Posterior vena cava (tissue), 2 donors: Measurements from ENCODE around the gene DNAH8. TPM values are rescaled to one million over a fixed set of nuclear protein-coding genes. Genes with fewer than 3 reads are reported as not detected.
"Not testable (repeated sequence)": the region's sequence is repeated elsewhere in the genome, so short reads cannot be mapped to it uniquely, and the experiment has no call there.

Experiments used
- DNase-seq: peaks from one replicate; pipeline ENCODE4 v3.0.0-alpha.2; 2020; ENCODE audit warnings: low spot score
- intact Hi-C, 2 donors: fragments of 100-400 bp; cut with DNase I; formaldehyde crosslinking; loops; one replicate each; pipeline versions ENCODE4 v1.14.1 to v1.14.2; 2022 to 2023
- total RNA-seq, 2 donors: library from RNA; stranded (reverse); fragmentation: NEBNext Ultra II Directional; extraction: Animal tissue kit (Norgen Biotek cat#: 25700); gene quantifications; one replicate each; pipeline ENCODE4 v1.2.1, GENCODE V29; 2021
- donor health status: DM: yes; HTN: yes; CAD: no.
- donor health status: DM: yes; HTN: yes; CAD: no.

Gene DNAH8
- total RNA-seq, 2 donors from 2014 or later: 0.05 to 0.71 TPM

DNA sequence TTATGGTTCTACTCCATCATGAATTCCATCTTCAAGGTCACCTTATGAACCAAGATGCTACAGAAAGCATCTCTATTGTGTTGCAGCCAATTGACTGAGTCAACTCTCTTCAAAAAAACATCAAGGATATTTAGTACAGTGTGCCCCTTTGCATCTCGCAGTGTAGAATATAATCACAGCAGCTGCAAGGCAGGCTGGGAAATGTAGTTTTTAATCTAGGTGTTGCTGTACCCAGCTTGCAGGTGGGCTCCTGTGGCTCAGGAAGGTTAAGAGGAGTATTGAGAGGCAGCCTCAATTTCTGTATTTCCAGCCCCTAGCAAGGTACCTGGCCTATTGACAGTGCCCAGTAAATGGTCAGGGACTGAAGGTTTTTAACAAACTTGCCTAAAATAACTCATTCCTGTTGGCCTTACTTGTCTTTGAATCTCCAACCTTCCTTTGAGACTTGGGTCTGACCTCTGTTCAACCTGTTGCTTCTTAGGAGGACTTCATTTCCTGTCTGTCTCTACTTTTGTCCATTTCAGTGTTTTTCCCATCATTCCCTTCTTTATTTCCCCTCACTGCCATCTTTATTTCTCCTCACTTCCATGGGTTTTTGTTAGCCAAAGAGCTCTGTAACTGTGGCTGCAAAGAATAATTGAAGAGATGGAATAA is 150.5 kb downstream of the DNAH8 start:
- no peak for DNase-seq
- intact Hi-C loops: no loop called here

DNA sequence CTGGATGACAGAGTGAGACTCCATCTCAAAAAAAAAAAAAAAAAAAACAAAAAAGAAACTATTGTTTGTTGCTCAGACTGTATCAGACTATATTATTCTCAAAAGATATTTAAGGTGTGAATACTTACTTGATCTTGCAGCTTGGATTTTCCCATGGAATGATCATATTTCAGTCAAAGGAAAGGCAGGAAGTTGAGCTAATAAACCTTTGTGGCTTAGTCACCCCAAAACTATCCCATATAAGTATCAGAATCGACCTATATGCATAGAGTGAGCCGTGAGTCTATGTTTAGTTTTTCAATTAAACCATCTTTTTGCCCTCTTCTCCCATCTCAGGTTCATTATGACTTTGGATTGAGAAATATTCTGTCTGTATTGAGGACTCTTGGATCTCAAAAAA is 152.6 kb downstream of the DNAH8 start:
- no peak for DNase-seq
- intact Hi-C loops: no loop called here

GRCh38 chr6:38871741-38872568 is 156.8 kb downstream of the DNAH8 start:
- no peak for DNase-seq
- intact Hi-C loops: no loop called here

- intact Hi-C loops: no loop called here
- DNase-seq: no peak
Observed at GRCh38 chr6:38873001-38873400, 157.9 kb downstream of the DNAH8 start.

- DNase-seq, intact Hi-C loops: not testable (repeated sequence)
Observed at GRCh38 chr6:38873816-38874215, 158.7 kb downstream of the DNAH8 start.

DNA sequence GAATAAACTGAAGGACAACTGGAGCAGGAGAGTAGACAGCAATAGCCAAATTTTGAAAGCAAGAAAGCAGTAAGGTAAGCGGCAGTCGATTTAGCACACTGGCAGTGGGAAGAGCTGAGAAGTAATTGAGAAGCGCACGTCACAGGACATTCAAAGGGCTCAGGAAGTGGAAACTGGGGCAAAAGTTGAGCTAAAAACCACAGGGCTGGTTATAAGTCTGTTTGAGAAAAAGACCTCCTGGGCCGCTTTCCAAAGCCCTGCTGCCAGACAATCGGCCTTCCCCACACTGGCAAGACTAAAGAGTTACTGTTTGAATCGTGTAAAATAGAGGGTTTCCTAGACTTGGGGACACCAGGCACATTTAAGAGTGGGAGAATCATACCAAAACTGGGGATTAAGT is 161.4 kb downstream of the DNAH8 start:
- no peak for DNase-seq
- intact Hi-C loops: no loop called here

- intact Hi-C loops: no loop called here
- DNase-seq: no peak
Observed at GRCh38 chr6:38877721-38878120, 162.6 kb downstream of the DNAH8 start.

GRCh38 chr6:38882157-38882556 is 167.0 kb downstream of the DNAH8 start:
- DNase-seq: no peak
- intact Hi-C loops: loop anchor here in 1 of 2 donors (5.0 kb wide), 1 partner anchor 1365 kb away; no protein-coding TSS in a partner anchor

DNA sequence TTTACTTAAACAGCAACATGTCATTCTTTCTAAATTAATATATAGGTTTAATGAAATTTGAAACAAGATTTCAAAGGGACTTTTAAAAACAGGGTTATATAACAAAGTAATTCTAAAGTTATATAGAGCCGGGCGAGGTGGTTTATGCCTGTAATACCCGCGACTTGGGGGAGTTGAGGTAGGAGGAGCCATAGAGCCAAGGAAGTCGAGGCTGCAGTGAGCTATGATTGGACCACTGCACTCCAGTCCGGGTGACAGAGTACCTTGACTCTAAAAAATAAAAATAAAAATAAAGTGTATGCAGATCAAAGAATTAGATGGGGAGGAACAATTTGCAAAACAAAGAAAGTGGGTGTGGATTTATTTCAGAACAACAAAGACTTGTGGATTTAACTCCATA is 182.4 kb downstream of the DNAH8 start:
- intact Hi-C loops: no loop called here

GRCh38 chr6:38901802-38902522 is 186.9 kb downstream of the DNAH8 start:
- intact Hi-C loops: no loop called here

More for the DNA sequence above, 182.4 kb downstream of the DNAH8 start:
- DNase-seq: no peak

GRCh38 chr6:38906582-38906981 is 191.5 kb downstream of the DNAH8 start:
- DNase-seq: no peak
- intact Hi-C loops: no loop called here

More at GRCh38 chr6:38901802-38902522, 186.9 kb downstream of the DNAH8 start:
- DNase-seq: no peak

GRCh38 chr6:38907264-38907663 is 192.2 kb downstream of the DNAH8 start:
- intact Hi-C loops: no loop called here

GRCh38 chr6:38909015-38909730 is 194.1 kb downstream of the DNAH8 start:
- no peak for DNase-seq
- intact Hi-C loops: no loop called here

More at GRCh38 chr6:38907264-38907663, 192.2 kb downstream of the DNAH8 start:
- no peak for DNase-seq

- intact Hi-C loops: loop anchor here in 1 of 2 donors (10.0 kb wide), 1 partner anchor 1375 kb away; no protein-coding TSS in a partner anchor
- no peak for DNase-seq
Observed at GRCh38 chr6:38910207-38910606, 195.1 kb downstream of the DNAH8 start.

DNA sequence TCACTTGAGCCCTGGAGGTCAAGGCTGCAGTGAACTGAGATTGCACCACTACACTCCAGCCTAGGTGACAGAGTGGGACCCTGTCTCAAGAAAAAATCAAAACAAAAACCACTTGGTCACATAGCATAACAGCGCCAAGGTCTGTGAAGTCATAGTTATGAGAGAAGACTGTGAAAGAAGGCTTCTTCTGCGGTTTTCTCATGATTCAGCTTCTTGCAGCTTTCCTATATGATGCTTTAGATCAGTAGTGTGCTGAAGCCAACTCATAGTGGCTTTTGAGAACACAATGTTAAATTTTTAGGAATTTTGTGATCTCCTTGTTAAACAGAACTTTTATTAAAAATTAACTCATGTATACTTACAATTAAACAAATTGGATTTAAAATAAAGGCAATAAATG is 197.3 kb downstream of the DNAH8 start:
- no peak for DNase-seq
- intact Hi-C loops: loop anchor here in 1 of 2 donors (10.0 kb wide), 1 partner anchor 1378 kb away; no protein-coding TSS in a partner anchor

DNA sequence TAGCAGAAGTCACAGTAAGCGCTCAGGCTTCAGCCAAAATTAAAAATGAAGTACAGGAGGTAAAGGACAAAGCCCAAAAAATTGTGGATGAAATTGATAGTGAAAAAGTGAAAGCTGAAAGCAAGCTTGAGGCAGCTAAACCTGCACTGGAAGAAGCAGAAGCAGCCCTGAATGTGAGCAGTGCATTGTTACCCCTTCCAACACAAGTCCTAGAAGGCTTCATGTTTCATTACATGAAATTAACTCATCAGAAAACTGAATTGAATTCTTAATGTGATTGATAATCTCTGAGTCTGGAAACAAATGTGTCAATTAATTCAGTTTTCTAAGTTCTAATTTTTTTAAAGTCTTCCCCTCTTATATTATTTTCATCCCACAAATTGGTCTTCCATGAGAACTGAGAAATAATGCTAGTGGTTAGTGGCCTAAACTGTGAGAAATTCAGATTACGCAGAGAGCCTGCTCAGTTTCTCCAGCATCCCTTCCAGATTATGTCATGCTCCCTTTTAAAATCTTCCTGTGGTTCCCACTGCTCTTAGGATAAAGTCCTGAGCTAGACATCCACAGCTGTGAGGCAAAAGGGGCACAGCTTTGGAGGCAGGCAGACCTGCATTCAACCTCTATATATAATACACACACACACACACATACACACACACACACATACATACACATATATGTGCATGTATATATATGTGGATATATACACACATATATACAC is 200.3 kb downstream of the DNAH8 start:
- intact Hi-C loops: loop anchor here in 1 of 2 donors (10.0 kb wide), 1 partner anchor 1381 kb away; no protein-coding TSS in a partner anchor
- no peak for DNase-seq

DNA sequence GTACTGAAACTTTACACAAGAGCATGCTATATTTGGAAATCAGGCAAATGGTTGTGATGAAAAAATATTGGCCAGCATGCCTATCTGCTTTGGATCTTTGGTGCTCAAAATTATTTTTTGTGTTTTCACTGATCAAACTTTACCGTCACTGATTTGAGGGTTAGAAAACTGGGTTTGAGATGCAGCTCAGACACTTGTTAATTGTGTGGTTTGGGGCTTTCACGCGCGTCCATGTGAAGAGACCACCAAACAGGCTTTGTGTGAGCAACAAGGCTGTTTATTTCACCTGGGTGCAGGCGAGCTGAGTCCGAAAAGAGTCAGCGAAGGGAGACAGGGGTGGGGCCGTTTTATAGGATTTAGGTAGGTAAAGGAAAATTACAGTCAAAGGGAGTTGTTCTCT is 206.4 kb downstream of the DNAH8 start:
- intact Hi-C loops, DNase-seq: not testable (repeated sequence)

- intact Hi-C loops: no loop called here
- DNase-seq: no peak
Observed at GRCh38 chr6:38924791-38925509, 209.8 kb downstream of the DNAH8 start.
